Testis (tissue), 3 donors: ENCODE measurements around the gene HS1BP3. TPM values are rescaled to one million over a fixed set of nuclear protein-coding genes. Genes with fewer than 3 reads are reported as not detected.

Experiments
- DNase-seq: peaks from one replicate; pipeline ENCODE4 v3.0.0-alpha.2; 2019
- H3K27ac ChIP-seq, 2 donors: fragments of 200-600 bp; sonication (generic); one replicate each; pipeline ENCODE4 v1.5.1; 2019
- H3K27me3 ChIP-seq: fragments of 200-600 bp; sonication (generic); one replicate; pipeline ENCODE4 v1.5.1; 2019
- H3K36me3 ChIP-seq: fragments of 200-600 bp; sonication (generic); one replicate; pipeline ENCODE4 v1.5.1; 2017; ENCODE audit warnings: low read depth; ENCODE audit errors: missing control alignments
- H3K4me1 ChIP-seq: fragments of 200-600 bp; sonication (generic); one replicate; pipeline ENCODE4 v1.5.1; 2019
- H3K4me3 ChIP-seq, 2 donors: fragments of 200-600 bp; sonication (generic); one replicate each; pipeline ENCODE4 v1.5.1; 2017 to 2019
- H3K9me3 ChIP-seq: fragments of 200-600 bp; sonication (generic); one replicate; pipeline ENCODE4 v1.5.1; 2017
- CTCF ChIP-seq, 3 experiments: fragments of 450-650 bp in 2 of 3; fragments of 200-600 bp in 1 of 3; sonication (generic) in 1 of 3; IDR thresholded peaks; one replicate each; pipeline ENCODE4 v1.5.1; 2016 to 2019; ENCODE audit warnings: antibody characterized with exemption in 3 of 3, mild to moderate bottlenecking in 2 of 3, moderate library complexity in 1 of 3
- POLR2A ChIP-seq: fragments of 450-650 bp; IDR thresholded peaks from one replicate; pipeline ENCODE4 v1.6.1; 2017; ENCODE audit warnings: antibody characterized with exemption, mild to moderate bottlenecking, moderate library complexity
- WGBS, 2 donors: methylation state at CpG; one replicate each; pipeline ENCODE4 v1.1.5; 2018; 5-methylcytosine and 5-hydroxymethylcytosine counted together
- intact Hi-C: fragments of 100-400 bp; cut with DNase I; formaldehyde crosslinking; loops from one replicate; pipeline ENCODE4 v1.15.1; 2023; ENCODE audit warnings: low total_unique reads
- polyA plus RNA-seq: library from polyadenylated mRNA; stranded (reverse); fragments of 350-450 nt; fragmentation: Illumina TruSeq; extraction: RNeasy Lipid Tissue Mini Kit (QIAGEN cat#74804); gene quantifications from one replicate; pipeline ENCODE4 v1.2.3, GENCODE V29; 2014; ENCODE audit warnings: low read depth, low replicate concordance; ENCODE audit not compliant: insufficient read depth
- total RNA-seq, 2 donors: library from RNA; depleted of rRNA; stranded (reverse); fragments of >200 nt; gene quantifications; one replicate each; pipeline ENCODE4 v1.2.3, GENCODE V29; 2016

Gene HS1BP3
- total and polyA plus RNA-seq, 3 donors from 2014 or later, result 23.5 to 31.6 (median 25.0) TPM

- peak overlapping the region in 1 of 2 donors; percentile 96 for H3K27ac ChIP-seq
- no peak overlapping the region for H3K4me3 ChIP-seq
- no peaks in the 10 kb centered on the region for H3K9me3 ChIP-seq
- no peaks in the 10 kb centered on the region for H3K27me3 ChIP-seq
- no peak for TF ChIP-seq CTCF (IDR thresholded peaks at IDR 0.05)
- TF ChIP-seq POLR2A, result no peak
- H3K36me3 ChIP-seq, result no peaks in the 10 kb centered on the region
- peaks cover 40% of the 10 kb centered on the region for H3K4me1 ChIP-seq
- intact Hi-C loops, result no loop called here
- no peak for DNase-seq
- WGBS, 2 donors, result 86 to 95% methylated on average over 7 to 12 of the region's 12 CpGs
Measured at GRCh38 chr2:20621366-20622295, 29.3 kb downstream of the HS1BP3 start.

DNA sequence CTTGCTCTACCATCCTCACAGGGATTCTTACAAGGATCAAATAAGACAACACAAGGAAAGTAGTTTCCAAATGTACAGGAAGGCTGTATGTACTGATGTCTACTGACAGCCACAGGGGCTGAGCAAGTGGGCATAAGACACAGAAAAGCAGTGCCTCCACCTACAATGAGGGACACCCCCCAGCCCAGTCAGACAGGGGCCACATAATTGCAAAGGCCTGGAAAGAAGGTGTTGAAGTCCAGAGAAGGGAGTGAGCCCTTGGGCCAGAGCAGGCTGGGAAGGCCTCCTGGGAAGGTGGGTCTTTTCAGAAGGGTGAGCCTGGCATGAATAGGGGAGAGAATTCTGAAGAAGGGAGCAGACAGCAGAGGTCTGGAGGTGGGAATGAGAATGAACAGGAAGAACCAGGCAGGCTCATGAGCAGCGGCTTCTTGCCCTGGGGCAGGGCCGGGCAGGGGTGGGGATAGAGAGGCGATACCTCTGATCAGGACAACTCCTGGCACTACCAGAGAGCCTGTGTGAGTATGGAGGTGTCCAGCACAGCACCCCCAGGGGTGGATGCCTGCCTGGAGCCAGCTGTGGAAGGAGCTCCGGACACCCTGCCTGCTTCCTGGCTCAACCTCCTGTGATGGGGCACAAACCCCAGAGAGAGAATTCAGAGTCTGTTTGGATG is 30.1 kb downstream of the HS1BP3 start:
- no peak for DNase-seq
- H3K4me1 ChIP-seq, result peaks cover 41% of the 10 kb centered on the region
- TF ChIP-seq POLR2A (no peak), CTCF (IDR thresholded peaks at IDR 0.05) (no peak)
- intact Hi-C loops, result no loop called here
- H3K27ac ChIP-seq, result peak overlapping the region in 1 of 2 donors; percentile 96
- H3K4me3 ChIP-seq, result no peak overlapping the region
- 80 to 92% methylated on average over 3 to 4 of the region's 4 CpGs for WGBS, 2 donors
- no peaks in the 10 kb centered on the region for H3K27me3 ChIP-seq
- no peaks in the 10 kb centered on the region for H3K9me3 ChIP-seq
- H3K36me3 ChIP-seq, result no peaks in the 10 kb centered on the region

- Histone ChIP-seq H3K36me3 (no peaks in the 10 kb centered on the region), H3K4me3 (no peak overlapping the region), H3K27me3 (no peaks in the 10 kb centered on the region), H3K9me3 (no peaks in the 10 kb centered on the region), H3K4me1 (peaks cover 41% of the 10 kb centered on the region), H3K27ac (peak overlapping the region; percentile 96)
- 82 to 86% methylated on average over 8 of the region's 8 CpGs for WGBS, 2 donors
- TF ChIP-seq CTCF (IDR thresholded peaks at IDR 0.05) (no peak), POLR2A (no peak)
- intact Hi-C loops, result no loop called here
- DNase-seq, result no peak
Measured at GRCh38 chr2:20620271-20620681, 30.6 kb downstream of the HS1BP3 start.

GRCh38 chr2:20619624-20620024 is 31.3 kb downstream of the HS1BP3 start:
- TF ChIP-seq POLR2A (no peak), CTCF (IDR thresholded peaks at IDR 0.05) (no peak)
- intact Hi-C loops, result no loop called here
- Histone ChIP-seq H3K27me3 (no peaks in the 10 kb centered on the region), H3K4me3 (no peak overlapping the region), H3K36me3 (no peaks in the 10 kb centered on the region), H3K9me3 (no peaks in the 10 kb centered on the region), H3K27ac (peak overlapping the region; percentile 96), H3K4me1 (peaks cover 41% of the 10 kb centered on the region)
- DNase-seq, result no peak
- WGBS, 2 donors, result 71 to 85% methylated on average over 10 to 13 of the region's 13 CpGs
